Measurements from ENCODE around the gene CLCF1.

The CLCF1 gene

DNA sequence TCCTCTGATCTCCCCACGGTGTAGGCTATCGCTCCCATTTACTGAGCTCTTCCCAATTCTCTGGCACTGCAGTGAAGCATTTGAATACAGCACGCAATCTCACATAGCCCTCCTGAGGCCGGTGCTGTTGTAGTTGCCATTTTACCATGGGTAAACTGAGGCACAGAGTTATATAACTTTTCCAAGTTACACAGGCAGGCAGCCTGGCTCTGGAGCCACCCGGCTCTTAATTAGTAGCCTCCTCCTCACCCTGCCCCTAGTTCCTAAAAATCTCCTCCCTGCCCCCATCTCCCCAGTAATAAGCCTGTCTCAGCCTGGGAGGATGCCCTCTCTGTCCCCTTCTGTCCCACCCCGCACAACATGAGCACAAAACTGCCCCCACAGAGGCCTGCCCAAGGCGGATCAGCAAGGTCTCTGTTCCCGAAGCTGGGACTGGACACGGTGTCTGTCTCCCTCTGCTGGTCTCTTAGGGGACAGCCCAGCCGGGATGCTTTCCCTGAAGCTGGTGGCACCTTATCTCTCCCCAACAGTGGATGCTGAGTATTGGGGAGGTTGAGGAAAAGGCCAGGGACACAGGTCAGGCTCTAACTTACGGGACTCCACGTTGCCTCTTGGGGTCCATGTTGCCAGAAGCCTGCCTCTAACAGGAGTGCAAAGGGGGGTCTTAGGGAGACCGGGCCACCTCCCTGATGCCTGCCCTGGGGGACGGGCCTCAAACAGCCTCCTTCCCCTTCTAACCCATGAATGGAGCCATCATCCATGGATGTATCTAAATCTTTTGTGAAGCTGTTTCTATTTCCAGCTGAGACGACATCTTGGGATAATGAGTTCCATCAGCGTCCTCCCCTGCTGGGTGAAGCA lies 9.1 kb upstream of the CLCF1 start:
- TF ChIP-seq JUND (IDR thresholded peaks at IDR 0.05; ENCODE audit: low read depth), result no peak
- in situ Hi-C loops (cut with HindIII; ENCODE audit: low pct_unique_long_range_greater_than_20kb, low sequenced_read_pairs), result no loop called here
- DNase-seq (ENCODE audit: low read depth in 1 of 2, low spot score in 1 of 2), result peak; percentile 75 to 87

DNA sequence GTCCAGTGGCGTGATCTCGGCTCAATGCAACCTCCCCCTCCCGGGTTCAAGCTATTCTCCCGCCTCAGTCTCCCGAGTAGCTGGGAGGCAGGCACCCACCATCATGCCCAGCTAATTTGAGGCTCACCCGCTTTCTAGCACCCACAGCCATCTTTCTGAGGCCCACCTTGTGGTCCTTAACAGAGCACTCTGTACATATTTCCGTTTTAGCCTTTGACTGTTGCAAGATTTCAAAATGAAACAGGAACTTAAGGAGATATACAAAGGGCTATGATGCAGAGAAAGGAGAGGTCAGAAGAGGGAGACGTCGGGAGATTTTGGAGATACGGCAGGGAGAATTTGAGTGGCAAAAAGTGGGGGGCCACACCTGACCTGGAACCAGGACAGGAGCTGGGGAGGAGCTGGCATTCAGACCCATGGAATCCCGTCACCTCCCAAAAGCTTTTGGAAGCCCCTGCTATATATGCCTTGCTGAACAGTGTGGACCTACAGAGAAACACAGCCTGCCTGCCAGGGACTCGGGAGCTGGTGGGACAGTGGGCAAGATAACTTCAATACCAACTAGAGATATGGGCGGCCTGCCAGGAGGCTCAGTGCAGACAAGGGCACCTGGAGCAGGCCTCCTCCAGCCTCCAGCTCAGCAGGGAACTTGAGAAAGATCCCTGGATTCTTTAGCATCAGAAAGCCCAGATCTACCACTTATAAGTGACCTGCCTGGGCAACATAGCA lies 8.0 kb upstream of the CLCF1 start:
- no peak for DNase-seq (ENCODE audit: low read depth in 1 of 2, low spot score in 1 of 2)
- in situ Hi-C loops (cut with HindIII; ENCODE audit: low pct_unique_long_range_greater_than_20kb, low sequenced_read_pairs), result no loop called here
- TF ChIP-seq JUND (IDR thresholded peaks at IDR 0.05; ENCODE audit: low read depth), result no peak

DNA sequence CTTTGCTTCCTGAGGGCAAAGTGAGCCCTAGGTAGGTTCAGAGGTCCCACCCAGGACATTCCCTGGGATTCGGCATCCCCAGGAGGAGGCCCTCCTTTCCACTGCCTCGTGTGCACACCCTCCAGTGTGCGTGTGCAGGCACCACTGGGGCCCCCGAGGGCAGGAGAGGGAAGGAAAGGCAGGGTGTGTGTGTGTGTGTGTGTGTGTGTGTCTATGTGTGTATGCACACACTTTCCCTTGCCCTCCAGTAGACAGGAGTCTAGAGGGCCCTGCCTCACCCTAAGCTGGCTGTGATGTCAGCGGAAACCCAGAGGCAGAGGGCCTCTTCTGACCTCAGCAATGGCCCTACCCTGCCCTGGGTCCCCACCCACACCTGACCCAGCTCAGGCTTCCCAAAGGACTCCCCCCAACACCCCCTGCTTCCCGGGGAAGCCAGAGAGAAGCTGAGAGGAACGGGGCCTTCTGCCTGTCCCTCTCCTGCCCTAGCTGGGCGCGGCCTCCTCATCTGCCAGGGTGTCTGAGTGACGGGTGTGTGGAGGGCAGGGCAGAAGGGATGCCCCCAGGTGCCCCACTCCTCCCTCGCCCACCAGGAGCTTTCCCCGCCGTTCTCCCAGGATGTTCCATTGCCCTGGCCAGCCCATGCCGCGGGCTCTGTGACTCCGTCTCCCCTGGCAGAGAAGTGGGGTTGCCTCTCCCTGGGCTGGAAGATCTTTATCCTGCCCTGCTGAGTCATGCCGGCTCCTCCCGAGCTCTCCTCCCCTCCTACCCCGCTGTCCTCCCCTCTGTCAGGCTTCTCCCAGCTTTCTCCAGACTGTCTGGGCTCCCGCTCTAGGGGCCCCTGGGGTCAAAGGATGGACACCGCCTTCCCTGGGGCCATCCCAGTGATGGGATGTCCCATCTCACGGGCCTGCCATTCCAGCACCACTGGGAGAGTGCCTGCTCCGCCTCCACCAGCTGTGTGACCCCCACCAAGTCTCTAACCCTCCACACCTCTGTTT lies 6.0 kb upstream of the CLCF1 start:
- in situ Hi-C loops (cut with HindIII; ENCODE audit: low pct_unique_long_range_greater_than_20kb, low sequenced_read_pairs), result no loop called here
- no peak for TF ChIP-seq JUND (IDR thresholded peaks at IDR 0.05; ENCODE audit: low read depth)
- no peak for DNase-seq (ENCODE audit: low read depth in 1 of 2, low spot score in 1 of 2)

DNA sequence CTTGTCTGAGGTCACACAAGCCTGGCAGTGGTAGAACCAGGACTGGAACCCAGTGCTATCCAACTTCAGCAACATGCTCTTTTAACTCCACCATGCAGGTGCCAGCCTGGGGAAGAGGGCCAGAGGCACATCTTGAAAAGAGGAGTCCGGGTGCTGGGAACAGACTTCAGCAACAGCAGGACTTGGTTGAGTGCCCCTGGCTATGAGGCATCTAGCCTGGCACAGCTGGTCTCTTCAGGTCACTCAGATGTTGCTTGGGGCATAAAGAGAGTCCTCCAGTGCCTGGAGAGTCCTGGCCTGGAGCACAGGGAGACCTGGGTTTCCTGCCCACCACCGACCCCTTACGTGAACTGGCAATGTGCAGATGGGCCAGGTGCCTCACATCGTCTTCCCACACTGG lies 5.1 kb upstream of the CLCF1 start:
- DNase-seq (ENCODE audit: low read depth in 1 of 2, low spot score in 1 of 2), result no peak
- in situ Hi-C loops (cut with HindIII; ENCODE audit: low pct_unique_long_range_greater_than_20kb, low sequenced_read_pairs), result no loop called here
- no peak for TF ChIP-seq JUND (IDR thresholded peaks at IDR 0.05; ENCODE audit: low read depth)

DNA sequence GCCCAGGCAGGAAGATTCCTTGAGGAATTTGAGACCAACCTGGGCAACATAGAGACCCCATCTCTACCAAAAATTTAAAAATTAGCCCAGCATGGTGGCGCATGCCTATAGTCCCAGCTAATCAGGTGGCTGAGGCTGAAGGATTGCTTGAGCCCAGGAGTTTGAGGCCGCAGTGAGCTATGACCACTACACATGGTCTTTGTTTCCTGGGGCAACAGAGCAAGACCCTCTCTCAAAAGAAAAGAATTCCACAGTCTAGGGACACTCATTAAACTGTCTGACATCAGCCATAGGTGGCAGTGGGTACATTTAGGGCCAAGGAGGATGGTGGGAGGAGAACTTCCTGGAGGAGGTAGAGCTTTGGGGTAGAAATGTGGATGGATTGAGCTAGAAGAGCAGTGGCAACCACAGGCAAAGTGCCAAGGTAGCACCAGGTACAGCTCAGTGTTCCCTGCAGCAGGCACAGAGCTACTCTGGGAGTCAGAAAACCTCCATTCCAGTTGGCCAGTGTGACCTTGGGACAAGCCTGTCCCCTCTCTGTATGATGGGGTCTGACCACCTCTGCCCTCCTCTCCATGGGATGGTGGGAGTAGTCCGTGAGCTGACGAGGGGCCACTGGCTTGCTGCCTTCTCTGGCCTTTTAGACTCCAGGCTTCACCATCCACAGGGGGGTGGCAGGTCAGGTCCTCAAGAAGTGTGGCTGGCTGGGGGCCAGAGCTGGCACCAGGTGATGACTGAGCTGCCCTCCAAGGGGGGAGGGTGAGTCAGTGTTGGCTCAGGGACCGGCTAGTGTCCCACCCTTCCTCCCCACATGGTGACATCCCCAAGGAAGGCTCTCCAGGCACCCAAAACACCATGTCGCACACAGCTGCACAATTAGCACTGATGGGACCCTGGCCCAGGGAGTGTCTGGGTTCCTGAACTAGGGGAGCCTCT lies 3.7 kb upstream of the CLCF1 start:
- in situ Hi-C loops (cut with HindIII; ENCODE audit: low pct_unique_long_range_greater_than_20kb, low sequenced_read_pairs), result no loop called here
- TF ChIP-seq JUND (IDR thresholded peaks at IDR 0.05; ENCODE audit: low read depth), result no peak
- DNase-seq (ENCODE audit: low read depth in 1 of 2, low spot score in 1 of 2), result no peak

DNA sequence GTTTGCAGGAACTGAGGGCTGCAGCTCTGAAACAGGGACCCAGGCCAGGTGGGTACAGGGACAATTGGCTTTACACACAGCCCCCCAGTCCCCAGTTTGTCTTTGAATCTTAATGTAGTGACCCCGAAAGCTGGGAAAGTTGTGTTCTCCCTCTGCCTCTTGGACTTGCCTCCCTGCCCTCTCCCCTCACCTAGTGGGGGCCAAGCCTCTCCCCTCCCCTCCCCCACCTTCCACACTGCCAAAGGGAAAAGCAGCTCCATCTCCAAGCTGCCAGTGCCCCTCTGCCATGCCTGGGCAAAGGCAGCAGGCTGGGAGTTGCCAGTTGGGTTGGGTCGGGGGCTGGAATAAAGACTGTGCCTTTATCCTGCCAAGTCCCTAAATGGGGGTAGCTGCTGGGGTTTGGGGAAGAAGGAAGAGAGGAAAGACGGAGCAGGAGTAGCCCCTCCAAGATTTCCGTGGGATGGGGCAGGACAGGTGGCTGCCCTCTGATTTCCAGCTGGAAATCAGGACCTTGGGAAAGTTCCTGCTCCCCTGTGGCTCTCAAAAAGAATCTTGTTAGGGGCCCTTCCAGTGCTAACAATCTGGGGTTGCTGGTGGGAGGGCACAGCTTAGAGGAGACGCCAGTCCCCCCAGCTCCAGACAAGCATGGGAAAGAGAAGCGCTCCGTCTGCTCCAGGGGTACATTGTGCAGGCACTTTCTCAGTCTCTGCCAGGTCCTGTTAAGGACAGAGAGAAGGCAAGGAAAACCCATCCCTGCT lies 2.8 kb upstream of the CLCF1 start:
- no peak for TF ChIP-seq JUND (IDR thresholded peaks at IDR 0.05; ENCODE audit: low read depth)
- no peak for DNase-seq (ENCODE audit: low read depth in 1 of 2, low spot score in 1 of 2)
- in situ Hi-C loops (cut with HindIII; ENCODE audit: low pct_unique_long_range_greater_than_20kb, low sequenced_read_pairs), result no loop called here

DNA sequence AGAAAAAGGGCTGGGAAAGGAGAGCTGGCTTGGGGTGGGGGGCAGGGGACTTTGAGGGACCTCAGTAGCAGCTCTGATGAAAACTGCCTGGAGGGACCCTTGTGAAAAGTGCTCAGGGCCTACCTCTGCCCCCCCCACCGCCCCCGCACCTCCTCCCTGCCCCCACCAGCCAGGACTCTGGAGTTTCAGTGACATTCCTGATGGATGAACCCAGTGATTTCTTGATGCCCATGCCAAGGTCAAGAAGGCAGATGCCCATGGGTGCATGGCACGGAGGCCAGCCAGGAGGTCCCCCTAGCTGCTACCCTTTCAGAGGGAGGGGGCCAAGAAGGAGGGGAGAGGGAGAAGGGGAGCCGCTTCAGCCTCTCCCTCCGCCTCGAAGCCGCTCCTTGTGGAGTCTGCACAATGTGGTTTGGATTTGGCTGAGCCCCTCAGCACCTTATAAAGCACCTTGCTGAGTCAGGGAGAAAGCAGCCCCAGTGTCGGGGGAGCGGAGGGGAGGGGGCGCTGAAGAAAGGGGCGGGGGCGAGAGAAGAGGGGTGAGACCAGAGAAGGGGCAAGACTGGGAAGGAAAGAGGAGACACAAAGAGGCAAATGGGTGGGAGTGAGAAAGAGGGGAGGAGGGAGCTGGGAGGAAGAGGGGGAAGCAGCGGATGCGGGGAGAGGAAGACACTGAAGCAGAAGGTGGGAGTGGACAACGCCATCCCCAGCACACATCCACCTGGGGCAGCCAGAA lies 2.1 kb upstream of the CLCF1 start:
- in situ Hi-C loops (cut with HindIII; ENCODE audit: low pct_unique_long_range_greater_than_20kb, low sequenced_read_pairs), result no loop called here
- TF ChIP-seq JUND (IDR thresholded peaks at IDR 0.05; ENCODE audit: low read depth), result no peak

DNA sequence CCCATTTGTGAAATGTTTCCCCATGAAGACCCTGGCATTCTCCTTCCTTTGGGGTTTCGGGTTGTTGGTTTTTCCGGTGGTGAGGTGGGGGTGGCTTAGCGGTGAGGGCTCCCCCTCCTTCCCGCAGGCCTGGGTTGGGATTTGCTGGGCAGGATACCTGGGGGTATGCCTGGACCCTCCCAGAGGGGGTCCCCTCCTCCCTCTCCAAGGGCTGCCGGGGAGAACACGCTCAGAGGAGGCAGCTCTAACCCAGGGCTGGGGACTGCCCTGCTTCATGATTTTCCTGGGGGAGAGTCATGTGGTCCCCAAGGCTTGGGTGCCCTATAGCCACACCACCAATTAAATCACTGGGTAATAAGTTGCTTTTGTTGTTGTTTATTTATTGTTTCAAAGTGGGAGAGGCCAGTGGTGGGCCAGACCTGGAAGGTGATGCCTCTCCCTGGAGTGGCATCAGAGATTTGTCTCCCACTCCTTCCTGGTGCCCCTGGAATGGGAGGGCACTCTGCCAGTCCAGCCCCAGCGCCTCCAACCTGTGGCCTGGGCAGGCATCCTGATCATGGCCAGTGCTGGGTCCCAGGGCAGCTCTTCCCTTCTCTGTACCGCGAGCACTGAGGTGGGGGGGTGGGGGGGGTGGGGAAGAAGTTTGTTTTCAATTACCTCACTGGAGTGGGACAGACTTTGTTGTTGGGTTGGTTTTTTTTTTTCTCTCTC lies 1.3 kb upstream of the CLCF1 start:
- in situ Hi-C loops (cut with HindIII; ENCODE audit: low pct_unique_long_range_greater_than_20kb, low sequenced_read_pairs), result no loop called here
- DNase-seq (ENCODE audit: low read depth in 1 of 2, low spot score in 1 of 2), result no peak
- TF ChIP-seq JUND (IDR thresholded peaks at IDR 0.05; ENCODE audit: low read depth), result no peak

More for the DNA sequence above, 2.1 kb upstream of the CLCF1 start:
- DNase-seq (ENCODE audit: low read depth in 1 of 2, low spot score in 1 of 2), result no peak

DNA sequence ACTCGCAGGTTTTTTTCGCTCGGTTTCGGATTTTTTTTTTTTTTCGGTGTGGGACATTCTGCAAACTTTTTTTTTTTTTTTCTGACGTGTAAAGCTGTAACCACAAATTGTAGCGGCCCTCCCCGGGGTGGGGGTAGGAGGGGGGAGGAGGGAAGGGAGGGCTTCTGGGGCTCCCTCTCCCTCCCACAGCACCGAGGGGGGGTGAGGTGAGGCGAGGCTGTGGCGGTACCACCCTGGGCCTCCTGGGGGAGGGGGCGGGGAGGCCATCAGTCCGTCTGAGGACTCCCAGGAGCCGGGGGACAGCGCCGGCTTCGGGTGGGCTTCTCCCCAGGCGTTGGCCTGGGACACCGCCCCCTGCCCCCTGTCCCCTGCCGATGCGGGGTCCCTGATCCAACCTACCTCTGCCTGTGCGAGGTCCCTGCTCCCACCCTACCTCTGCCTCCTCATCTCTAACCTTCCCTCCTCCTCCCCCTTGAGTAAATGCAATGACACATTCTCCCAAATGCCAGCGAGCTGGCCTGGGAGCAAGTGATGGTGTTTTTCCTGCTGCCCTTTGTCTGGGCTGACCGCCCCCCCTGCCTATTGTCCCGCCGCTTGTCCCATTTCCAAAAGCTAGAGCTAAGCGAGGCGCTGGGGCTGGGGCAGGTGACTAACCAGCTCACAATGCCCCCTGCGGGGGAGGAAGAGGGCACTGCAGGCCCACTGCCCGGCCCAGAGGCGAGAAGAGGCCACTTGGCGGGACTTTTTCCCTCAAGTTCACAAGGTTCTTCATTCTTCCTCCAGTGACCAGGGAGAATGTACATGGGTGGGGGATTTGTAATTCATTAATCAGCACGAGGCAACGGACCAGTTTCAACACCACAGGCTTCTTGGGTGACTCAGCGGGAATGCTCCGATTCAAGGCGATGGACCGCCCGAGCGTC lies 511 bp upstream of the CLCF1 start:
- no peak for TF ChIP-seq JUND (IDR thresholded peaks at IDR 0.05; ENCODE audit: low read depth)
- peak; percentile 75 to 89 for DNase-seq (ENCODE audit: low read depth in 1 of 2, low spot score in 1 of 2)
- in situ Hi-C loops (cut with HindIII; ENCODE audit: low pct_unique_long_range_greater_than_20kb, low sequenced_read_pairs), result no loop called here
